Liver (tissue), 9 donors: ENCODE measurements around the gene BRME1. TPM values are rescaled to one million over a fixed set of nuclear protein-coding genes. Genes with fewer than 3 reads are reported as not detected.

Experiments used
- DNase-seq: peaks from one replicate; pipeline ENCODE4 v3.0.0-alpha.2; 2017; ENCODE audit warnings: low spot score
- H3K27ac ChIP-seq, 2 donors: one replicate each; pipeline ENCODE4 v1.7.0; 2013; ENCODE audit warnings: inconsistent platforms in 2 of 2, low read length in 2 of 2, control low read depth in 1 of 2, low read depth in 1 of 2, mild to moderate bottlenecking in 1 of 2
- H3K27me3 ChIP-seq, 4 donors: one replicate each; pipeline versions ENCODE4 v1.6.1 to v1.7.0; 2013; ENCODE audit warnings: low read length in 3 of 4, inconsistent platforms in 1 of 4, mild to moderate bottlenecking in 1 of 4, moderate library complexity in 1 of 4; ENCODE audit not compliant: control insufficient read depth in 4 of 4, insufficient read depth in 4 of 4
- H3K36me3 ChIP-seq, 4 donors: one replicate each; pipeline versions ENCODE4 v1.6.1 to v1.7.0; 2013; ENCODE audit warnings: low read length in 3 of 4, mild to moderate bottlenecking in 3 of 4, low read depth in 1 of 4, moderate library complexity in 1 of 4; ENCODE audit not compliant: control insufficient read depth in 4 of 4, insufficient read depth in 3 of 4
- H3K4me1 ChIP-seq, 4 donors: one replicate each; pipeline versions ENCODE4 v1.6.1 to v1.7.0; 2013; ENCODE audit warnings: low read length in 3 of 4, mild to moderate bottlenecking in 3 of 4, moderate library complexity in 1 of 4; ENCODE audit not compliant: control insufficient read depth in 4 of 4, insufficient read depth in 4 of 4
- H3K4me3 ChIP-seq, 3 donors: one replicate each; pipeline versions ENCODE4 v1.6.1 to v1.7.0; 2013; ENCODE audit warnings: low read length in 3 of 3, control low read depth in 1 of 3, low read depth in 1 of 3, mild to moderate bottlenecking in 1 of 3
- H3K9ac ChIP-seq, 2 donors: one replicate each; pipeline ENCODE4 v1.7.0; 2013; ENCODE audit warnings: low read length in 2 of 2, mild to moderate bottlenecking in 2 of 2, moderate library complexity in 2 of 2, control low read depth in 1 of 2, low read depth in 1 of 2
- H3K9me3 ChIP-seq, 4 donors: one replicate each; pipeline versions ENCODE4 v1.6.1 to v1.7.0; 2013; ENCODE audit warnings: low read length in 3 of 4; ENCODE audit not compliant: control insufficient read depth in 4 of 4
- EGR1 ChIP-seq, 2 donors: IDR thresholded peaks; 2 replicates each; pipeline ENCODE4 v1.6.1; 2016 to 2018; ENCODE audit warnings: antibody characterized with exemption in 2 of 2, low read depth in 2 of 2
- FOXA1 ChIP-seq: IDR thresholded peaks from 2 replicates; pipeline ENCODE4 v1.6.1; 2016; ENCODE audit warnings: antibody characterized with exemption
- FOXA2 ChIP-seq: IDR thresholded peaks from 2 replicates; pipeline ENCODE4 v1.6.1; 2016; ENCODE audit warnings: antibody characterized with exemption
- GABPA ChIP-seq, 2 donors: IDR thresholded peaks in 1 of 2; conservative IDR thresholded peaks in 1 of 2; 2 replicates each; pipeline ENCODE4 v1.6.1; 2016; ENCODE audit warnings: antibody characterized with exemption in 2 of 2, mild to moderate bottlenecking in 1 of 2, moderate library complexity in 1 of 2
- HNF4A ChIP-seq, 2 donors: conservative IDR thresholded peaks; 2 replicates each; pipeline ENCODE4 v1.6.1; 2016; ENCODE audit warnings: antibody characterized with exemption in 2 of 2, mild to moderate bottlenecking in 2 of 2
- HNF4G ChIP-seq: IDR thresholded peaks from 2 replicates; pipeline ENCODE4 v1.6.1; 2016; ENCODE audit warnings: antibody characterized with exemption
- JUND ChIP-seq, 2 donors: IDR thresholded peaks; 2 replicates each; pipeline ENCODE4 v1.6.1; 2016; ENCODE audit warnings: antibody characterized with exemption in 2 of 2
- NR2F2 ChIP-seq: IDR thresholded peaks from 2 replicates; pipeline ENCODE4 v1.6.1; 2016; ENCODE audit warnings: antibody characterized with exemption
- RAD21 ChIP-seq, 2 donors: IDR thresholded peaks; 2 replicates each; pipeline ENCODE4 v1.6.1; 2016; ENCODE audit warnings: antibody characterized with exemption in 2 of 2, mild to moderate bottlenecking in 2 of 2
- TAF1 ChIP-seq: conservative IDR thresholded peaks from 2 replicates; pipeline ENCODE4 v1.6.1; 2016; ENCODE audit warnings: antibody characterized with exemption, mild to moderate bottlenecking
- YY1 ChIP-seq: IDR thresholded peaks from 2 replicates; pipeline ENCODE4 v1.6.1; 2016; ENCODE audit warnings: antibody characterized with exemption, mild to moderate bottlenecking
- WGBS: extraction: QIAGEN DNeasy Blood & Tissue Kit; methylation state at CpG from one replicate; pipeline ENCODE4 v1.1.7; 2013; 5-methylcytosine and 5-hydroxymethylcytosine counted together
- polyA plus RNA-seq, 2 donors: library from polyadenylated mRNA; stranded (reverse) in 1 of 2; unstranded in 1 of 2; fragments of 200-250 nt in 1 of 2; fragments of >200 nt in 1 of 2; fragmentation: Nextera tagmentation in 1 of 2; extraction: Ambion mirVana in 1 of 2; gene quantifications; one replicate each; pipeline versions ENCODE4 v1.2.1 to v1.2.3, GENCODE V29; 2013 to 2015
- total RNA-seq, 2 donors: library from RNA; depleted of rRNA; stranded (reverse); fragments of >200 nt; gene quantifications; one replicate each; pipeline ENCODE4 v1.2.3, GENCODE V29; 2014
- TF ChIP-seq, protein P1 (sequence below): fragments of 150-350 bp; IDR thresholded peaks from 2 replicates; pipeline ENCODE4 v1.5.1; 2017; ENCODE audit warnings: improper control_type of control experiment, low read depth, low read length; ENCODE audit not compliant: missing input control
- TF ChIP-seq, protein P2 (sequence below): IDR thresholded peaks from 2 replicates; pipeline ENCODE4 v1.6.1; 2016; ENCODE audit warnings: antibody characterized with exemption
- TF ChIP-seq, protein P3 (sequence below): IDR thresholded peaks from 2 replicates; pipeline ENCODE4 v1.6.1; 2016; ENCODE audit warnings: antibody characterized with exemption
- TF ChIP-seq, protein P4 (sequence below): IDR thresholded peaks from 2 replicates; pipeline ENCODE4 v1.6.1; 2016; ENCODE audit warnings: antibody characterized with exemption
- TF ChIP-seq, protein P5 (sequence below): IDR thresholded peaks from 2 replicates; pipeline ENCODE4 v1.6.1; 2016; ENCODE audit warnings: antibody characterized with exemption, mild to moderate bottlenecking
- donor health status: healthy.
- donor health status: healthy.
- donor health status: healthy.
- donor health status: healthy.
- donor health status: healthy.

Gene BRME1
- total and polyA plus RNA-seq, 4 donors, result 0.42 to 5.3 (median 0.48) TPM

DNA sequence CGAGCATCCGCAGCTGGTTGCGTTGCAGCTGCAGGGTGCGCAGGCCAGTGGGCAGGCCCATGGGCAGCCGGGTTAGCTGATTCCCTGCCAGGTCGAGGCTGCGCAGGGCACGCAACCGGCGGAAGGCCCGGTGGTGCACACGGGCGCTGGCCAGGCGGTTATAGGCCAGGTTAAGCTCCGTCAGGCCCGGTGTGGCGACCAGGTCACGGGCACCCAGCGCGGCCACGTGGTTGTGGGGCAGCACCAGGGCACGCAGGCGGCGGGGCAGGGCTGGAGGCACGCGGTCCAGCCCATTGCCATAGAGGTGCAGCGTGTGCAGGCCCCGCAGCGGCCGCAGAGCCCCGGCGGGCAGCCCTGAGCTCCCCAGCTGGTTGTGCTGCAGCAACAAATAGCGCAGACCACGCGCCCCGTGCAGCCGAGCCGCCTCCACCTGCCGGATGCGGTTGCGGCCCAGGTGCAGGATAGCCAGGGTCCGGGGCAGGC lies 27.0 kb upstream of the BRME1 start:
- Histone ChIP-seq H3K4me1 (no peaks in the 10 kb centered on the region), H3K9me3 (no peaks in the 10 kb centered on the region), H3K27ac (no peak overlapping the region), H3K36me3 (peaks cover 2 to 6% (median 6%) of the 10 kb centered on the region in 4 donors), H3K4me3 (no peak overlapping the region), H3K9ac (no peak overlapping the region), H3K27me3 (peaks cover 0 to 5% (median 2%) of the 10 kb centered on the region in 4 donors)
- 85% methylated on average over 42 of the region's 42 CpGs for WGBS
- TF ChIP-seq EGR1 (IDR thresholded peaks at IDR 0.05; ENCODE audit: low read depth in 2 of 2) (no peak), FOXA1 (no peak), HNF4A (conservative IDR thresholded peaks at IDR 0.05) (no peak), JUND (IDR thresholded peaks at IDR 0.05) (no peak), FOXA2 (no peak), TAF1 (no peak), HNF4G (no peak), YY1 (no peak)
- TF ChIP-seq, protein P1, sequence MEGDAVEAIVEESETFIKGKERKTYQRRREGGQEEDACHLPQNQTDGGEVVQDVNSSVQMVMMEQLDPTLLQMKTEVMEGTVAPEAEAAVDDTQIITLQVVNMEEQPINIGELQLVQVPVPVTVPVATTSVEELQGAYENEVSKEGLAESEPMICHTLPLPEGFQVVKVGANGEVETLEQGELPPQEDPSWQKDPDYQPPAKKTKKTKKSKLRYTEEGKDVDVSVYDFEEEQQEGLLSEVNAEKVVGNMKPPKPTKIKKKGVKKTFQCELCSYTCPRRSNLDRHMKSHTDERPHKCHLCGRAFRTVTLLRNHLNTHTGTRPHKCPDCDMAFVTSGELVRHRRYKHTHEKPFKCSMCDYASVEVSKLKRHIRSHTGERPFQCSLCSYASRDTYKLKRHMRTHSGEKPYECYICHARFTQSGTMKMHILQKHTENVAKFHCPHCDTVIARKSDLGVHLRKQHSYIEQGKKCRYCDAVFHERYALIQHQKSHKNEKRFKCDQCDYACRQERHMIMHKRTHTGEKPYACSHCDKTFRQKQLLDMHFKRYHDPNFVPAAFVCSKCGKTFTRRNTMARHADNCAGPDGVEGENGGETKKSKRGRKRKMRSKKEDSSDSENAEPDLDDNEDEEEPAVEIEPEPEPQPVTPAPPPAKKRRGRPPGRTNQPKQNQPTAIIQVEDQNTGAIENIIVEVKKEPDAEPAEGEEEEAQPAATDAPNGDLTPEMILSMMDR, result no peak
- DNase-seq, result no peak

DNA sequence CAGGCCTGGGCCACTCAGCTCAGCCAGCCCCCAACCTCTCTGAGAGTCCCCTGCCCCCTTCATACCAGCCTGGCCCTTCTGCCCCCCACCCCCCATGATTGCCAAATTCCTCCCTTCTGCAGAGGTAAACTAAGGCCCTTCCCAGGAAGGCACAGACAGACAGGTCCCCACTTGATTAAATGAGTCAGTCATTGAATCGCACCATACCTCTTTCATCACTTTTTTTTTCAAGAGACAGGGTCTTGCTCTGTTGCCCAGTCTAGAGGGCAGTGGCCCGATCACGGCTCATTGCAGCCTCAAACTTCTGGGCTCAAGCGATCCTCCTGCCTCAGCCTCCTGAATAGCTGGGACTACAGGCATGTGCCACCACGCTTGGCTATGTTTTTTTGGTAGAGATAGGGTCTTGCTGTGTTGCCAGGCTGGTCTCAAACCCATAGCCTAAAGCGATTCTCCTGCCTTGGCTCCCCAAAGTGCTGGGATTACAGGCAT lies 26.3 kb upstream of the BRME1 start:
- H3K27me3 ChIP-seq, result peaks cover 0 to 4% (median under 1%) of the 10 kb centered on the region in 4 donors
- no peaks in the 10 kb centered on the region for H3K4me1 ChIP-seq
- H3K36me3 ChIP-seq, result peaks cover 5 to 10% (median 9%) of the 10 kb centered on the region in 4 donors
- H3K4me3 ChIP-seq, result no peak overlapping the region
- DNase-seq, result no peak
- WGBS, result 94% methylated on average over 6 of the region's 6 CpGs
- no peaks in the 10 kb centered on the region for H3K9me3 ChIP-seq
- no peak overlapping the region for H3K9ac ChIP-seq
- TF ChIP-seq, protein P2, sequence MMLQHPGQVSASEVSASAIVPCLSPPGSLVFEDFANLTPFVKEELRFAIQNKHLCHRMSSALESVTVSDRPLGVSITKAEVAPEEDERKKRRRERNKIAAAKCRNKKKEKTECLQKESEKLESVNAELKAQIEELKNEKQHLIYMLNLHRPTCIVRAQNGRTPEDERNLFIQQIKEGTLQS, result no peak
- no peak for TF ChIP-seq HNF4G
- no peak for TF ChIP-seq FOXA2
- TF ChIP-seq, protein P3, sequence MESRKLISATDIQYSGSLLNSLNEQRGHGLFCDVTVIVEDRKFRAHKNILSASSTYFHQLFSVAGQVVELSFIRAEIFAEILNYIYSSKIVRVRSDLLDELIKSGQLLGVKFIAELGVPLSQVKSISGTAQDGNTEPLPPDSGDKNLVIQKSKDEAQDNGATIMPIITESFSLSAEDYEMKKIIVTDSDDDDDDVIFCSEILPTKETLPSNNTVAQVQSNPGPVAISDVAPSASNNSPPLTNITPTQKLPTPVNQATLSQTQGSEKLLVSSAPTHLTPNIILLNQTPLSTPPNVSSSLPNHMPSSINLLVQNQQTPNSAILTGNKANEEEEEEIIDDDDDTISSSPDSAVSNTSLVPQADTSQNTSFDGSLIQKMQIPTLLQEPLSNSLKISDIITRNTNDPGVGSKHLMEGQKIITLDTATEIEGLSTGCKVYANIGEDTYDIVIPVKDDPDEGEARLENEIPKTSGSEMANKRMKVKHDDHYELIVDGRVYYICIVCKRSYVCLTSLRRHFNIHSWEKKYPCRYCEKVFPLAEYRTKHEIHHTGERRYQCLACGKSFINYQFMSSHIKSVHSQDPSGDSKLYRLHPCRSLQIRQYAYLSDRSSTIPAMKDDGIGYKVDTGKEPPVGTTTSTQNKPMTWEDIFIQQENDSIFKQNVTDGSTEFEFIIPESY, result no peak
- TF ChIP-seq YY1, result no peak
- TF ChIP-seq, protein P4, sequence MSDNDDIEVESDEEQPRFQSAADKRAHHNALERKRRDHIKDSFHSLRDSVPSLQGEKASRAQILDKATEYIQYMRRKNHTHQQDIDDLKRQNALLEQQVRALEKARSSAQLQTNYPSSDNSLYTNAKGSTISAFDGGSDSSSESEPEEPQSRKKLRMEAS, result no peak
- TF ChIP-seq, protein P1, result no peak
- no peak for TF ChIP-seq HNF4A (conservative IDR thresholded peaks at IDR 0.05)
- TF ChIP-seq FOXA1, result no peak
- TF ChIP-seq TAF1, result no peak
- no peak for TF ChIP-seq NR2F2
- TF ChIP-seq, protein P5, sequence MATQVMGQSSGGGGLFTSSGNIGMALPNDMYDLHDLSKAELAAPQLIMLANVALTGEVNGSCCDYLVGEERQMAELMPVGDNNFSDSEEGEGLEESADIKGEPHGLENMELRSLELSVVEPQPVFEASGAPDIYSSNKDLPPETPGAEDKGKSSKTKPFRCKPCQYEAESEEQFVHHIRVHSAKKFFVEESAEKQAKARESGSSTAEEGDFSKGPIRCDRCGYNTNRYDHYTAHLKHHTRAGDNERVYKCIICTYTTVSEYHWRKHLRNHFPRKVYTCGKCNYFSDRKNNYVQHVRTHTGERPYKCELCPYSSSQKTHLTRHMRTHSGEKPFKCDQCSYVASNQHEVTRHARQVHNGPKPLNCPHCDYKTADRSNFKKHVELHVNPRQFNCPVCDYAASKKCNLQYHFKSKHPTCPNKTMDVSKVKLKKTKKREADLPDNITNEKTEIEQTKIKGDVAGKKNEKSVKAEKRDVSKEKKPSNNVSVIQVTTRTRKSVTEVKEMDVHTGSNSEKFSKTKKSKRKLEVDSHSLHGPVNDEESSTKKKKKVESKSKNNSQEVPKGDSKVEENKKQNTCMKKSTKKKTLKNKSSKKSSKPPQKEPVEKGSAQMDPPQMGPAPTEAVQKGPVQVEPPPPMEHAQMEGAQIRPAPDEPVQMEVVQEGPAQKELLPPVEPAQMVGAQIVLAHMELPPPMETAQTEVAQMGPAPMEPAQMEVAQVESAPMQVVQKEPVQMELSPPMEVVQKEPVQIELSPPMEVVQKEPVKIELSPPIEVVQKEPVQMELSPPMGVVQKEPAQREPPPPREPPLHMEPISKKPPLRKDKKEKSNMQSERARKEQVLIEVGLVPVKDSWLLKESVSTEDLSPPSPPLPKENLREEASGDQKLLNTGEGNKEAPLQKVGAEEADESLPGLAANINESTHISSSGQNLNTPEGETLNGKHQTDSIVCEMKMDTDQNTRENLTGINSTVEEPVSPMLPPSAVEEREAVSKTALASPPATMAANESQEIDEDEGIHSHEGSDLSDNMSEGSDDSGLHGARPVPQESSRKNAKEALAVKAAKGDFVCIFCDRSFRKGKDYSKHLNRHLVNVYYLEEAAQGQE, result no peak
- TF ChIP-seq EGR1 (IDR thresholded peaks at IDR 0.05; ENCODE audit: low read depth in 2 of 2), result no peak
- no peak for TF ChIP-seq RAD21 (IDR thresholded peaks at IDR 0.05)
- TF ChIP-seq GABPA (IDR thresholded peaks at IDR 0.05 in 1 of 2, conservative IDR thresholded peaks at IDR 0.05 in 1 of 2), result no peak
- H3K27ac ChIP-seq, result no peak overlapping the region
